Endothelial cell of umbilical vein (primary cell): ENCODE results near the gene PLB1. TPM values are rescaled to one million over a fixed set of nuclear protein-coding genes. Genes with fewer than 3 reads are reported as not detected.

Experiments
- BruUV-seq: library from RNA; stranded (reverse); fragments of 400-500 nt; replicated peaks from 2 replicates; lab custom pipeline; 2021; lab: Mats Ljungman, UMichigan
- CTCF ChIA-PET: fragments of 300-600, 350-600 bp; sonication (Branson Sonifier 250); formaldehyde crosslinking; loops from one replicate; lab custom pipeline; 2021; ENCODE audit warnings: antibody characterized with exemption, inconsistent platforms; lab: Charles Lee
- POLR2A ChIA-PET: fragments of 300-600, 350-600 bp; sonication (Branson Sonifier 250); formaldehyde crosslinking; loops from one replicate; lab custom pipeline; 2021; ENCODE audit warnings: antibody characterized with exemption, inconsistent platforms; lab: Charles Lee
- DNase-seq: peaks from one replicate; pipeline ENCODE4 v3.0.0-alpha.2; 2011; ENCODE audit warnings: low read depth, low spot score
- FAIRE-seq: peaks from 2 replicates; lab custom pipeline; 2011; peaks lifted over from hg19 to GRCh38; lab: Jason Lieb, UNC
- H2AFZ ChIP-seq: 2 replicates; pipeline ENCODE4 v1.6.0; 2012; ENCODE audit warnings: low read depth, low read length, control low read depth, inconsistent platforms
- H3K27ac ChIP-seq: 2 replicates; pipeline ENCODE4 v1.5.1; 2011; ENCODE audit warnings: low read depth, mild to moderate bottlenecking, control low read depth, low read length, moderate library complexity; ENCODE audit not compliant: insufficient read depth
- H3K27me3 ChIP-seq, 2 experiments: 2 replicates each; pipeline versions ENCODE4 v1.6.0 to v1.6.1; 2011; ENCODE audit warnings: low read length in 2 of 2, mixed read lengths in 1 of 2; ENCODE audit not compliant: control insufficient read depth in 2 of 2, insufficient read depth in 2 of 2
- H3K36me3 ChIP-seq, 2 experiments: 2 replicates in 1 of 2; 3 replicates in 1 of 2; pipeline ENCODE4 v1.5.1; 2011; ENCODE audit warnings: low read length in 2 of 2, mild to moderate bottlenecking in 1 of 2, moderate library complexity in 1 of 2; ENCODE audit not compliant: control insufficient read depth in 2 of 2, insufficient read depth in 2 of 2; ENCODE audit errors: extremely low read depth in 1 of 2
- H3K4me1 ChIP-seq: 3 replicates; pipeline ENCODE4 v1.5.1; 2011; ENCODE audit warnings: mild to moderate bottlenecking, low read length; ENCODE audit not compliant: control insufficient read depth, insufficient read depth; ENCODE audit errors: extremely low read depth
- H3K4me2 ChIP-seq: 2 replicates; pipeline ENCODE4 v1.6.1; 2011; ENCODE audit warnings: low read length, control low read depth, mixed read lengths; ENCODE audit not compliant: insufficient read depth
- H3K4me3 ChIP-seq, 3 experiments: fragments of 200-600 bp in 1 of 3; sonication (generic), shearing (Covaris generic) in 1 of 3; replicated peaks in 1 of 3; 2 replicates each; pipeline ENCODE4 v1.5.1; 2011 to 2016; ENCODE audit warnings: control low read depth in 3 of 3, low read length in 3 of 3, mild to moderate bottlenecking in 2 of 3, inconsistent platforms in 1 of 3, low read depth in 1 of 3, moderate library complexity in 1 of 3; ENCODE audit not compliant: insufficient read depth in 1 of 3
- H3K79me2 ChIP-seq: 2 replicates; pipeline ENCODE4 v1.6.0; 2012; ENCODE audit warnings: low read length, inconsistent platforms; ENCODE audit not compliant: control insufficient read depth, insufficient read depth
- H3K9ac ChIP-seq: replicated peaks from 2 replicates; pipeline ENCODE3; 2011; ENCODE audit warnings: low read length, control low read depth; ENCODE audit not compliant: insufficient read depth; ENCODE audit errors: extremely low read depth
- H3K9me1 ChIP-seq: replicated peaks from 3 replicates; pipeline ENCODE4 v1.6.0; 2011; ENCODE audit warnings: mild to moderate bottlenecking, low read length; ENCODE audit not compliant: control insufficient read depth, insufficient read depth; ENCODE audit errors: extremely low read depth
- H3K9me3 ChIP-seq: replicated peaks from 2 replicates; pipeline ENCODE4 v1.5.1; 2012; ENCODE audit warnings: low read length, inconsistent platforms; ENCODE audit not compliant: control insufficient read depth, insufficient read depth
- H4K20me1 ChIP-seq: replicated peaks from 2 replicates; pipeline ENCODE3; 2011; ENCODE audit warnings: mild to moderate bottlenecking, low read length; ENCODE audit not compliant: control insufficient read depth, insufficient read depth; ENCODE audit errors: extremely low read depth
- CTCF ChIP-seq, 2 donors: IDR thresholded peaks; 1 replicate in 1 of 2; 2 replicates in 1 of 2; pipeline ENCODE4 v1.5.1; 2011; ENCODE audit warnings: low read length in 2 of 2, mild to moderate bottlenecking in 2 of 2, moderate library complexity in 2 of 2, control low read depth in 1 of 2, inconsistent platforms in 1 of 2, low read depth in 1 of 2; ENCODE audit not compliant: insufficient read depth in 1 of 2; ENCODE audit errors: extremely low read depth in 1 of 2
- EZH2 ChIP-seq: IDR thresholded peaks from 2 replicates; pipeline ENCODE4 v1.6.1; 2012; ENCODE audit warnings: borderline replicate concordance, low read depth, mild to moderate bottlenecking, moderate library complexity, low read length, inconsistent platforms; ENCODE audit not compliant: severe bottlenecking
- FOS ChIP-seq: IDR thresholded peaks from 2 replicates; pipeline ENCODE4 v1.6.1; 2011; ENCODE audit warnings: mild to moderate bottlenecking, low read length, moderate library complexity, borderline replicate concordance; ENCODE audit not compliant: insufficient read depth
- GATA2 ChIP-seq: IDR thresholded peaks from 2 replicates; pipeline ENCODE4 v1.7.0; 2011; ENCODE audit warnings: low read depth, mild to moderate bottlenecking, moderate library complexity, mixed read lengths, low read length; ENCODE audit not compliant: insufficient read length, insufficient read depth
- JUN ChIP-seq: IDR thresholded peaks from 2 replicates; pipeline ENCODE4 v1.6.1; 2011; ENCODE audit warnings: borderline replicate concordance, low read depth; ENCODE audit not compliant: insufficient read length, insufficient read depth
- MYC ChIP-seq: IDR thresholded peaks from one replicate; pipeline ENCODE4 v1.6.1; 2011; ENCODE audit warnings: mild to moderate bottlenecking, low read depth, low read length
- POLR2A ChIP-seq: IDR thresholded peaks from 2 replicates; pipeline ENCODE4 v1.6.1; 2012; ENCODE audit warnings: low read depth, mild to moderate bottlenecking, control low read depth, low read length
- POLR2AphosphoS5 ChIP-seq: IDR thresholded peaks from 2 replicates; pipeline ENCODE4 v1.6.1; 2012; ENCODE audit warnings: low read depth, mild to moderate bottlenecking, control low read depth, low read length, moderate library complexity; ENCODE audit not compliant: insufficient read depth
- dilution Hi-C: fragments of 300-500 bp; cut with MboI; formaldehyde crosslinking; loops from one replicate; pipeline ENCODE4 v1.15.0; 2019; ENCODE audit warnings: low sequenced_read_pairs; ENCODE audit not compliant: extremely low pct_ligation_motif_present
- intact Hi-C: fragments of 100-400 bp; cut with micrococcal nuclease; formaldehyde crosslinking; loops from one replicate; pipeline ENCODE4 v1.10.0; 2022
- polyA plus RNA-seq, 4 experiments: library from polyadenylated mRNA; depleted of rRNA in 3 of 4; stranded (reverse) in 3 of 4; unstranded in 1 of 4; fragments of >200 nt; gene quantifications; 2 replicates each; pipeline versions ENCODE4 v1.2.1 to v1.2.3, GENCODE V29; 2011 to 2012; ENCODE audit warnings: missing spikeins in 1 of 4
- total RNA-seq: library from RNA; stranded (reverse); gene quantifications from 2 replicates; pipeline ENCODE4 v1.2.3, GENCODE V29; 2021

The PLB1 gene
- total and polyA plus RNA-seq, 2 donors (not counting 3 experiments of a cell fraction or from before 2014, with no cell fraction given) = 0.75 to 0.80 TPM

- Histone ChIP-seq H3K27ac (no peak overlapping the region), H3K4me3 (no peak overlapping the region), H3K9me1 (no peaks in the 10 kb centered on the region), H2AFZ (no peak overlapping the region), H3K9ac (no peak overlapping the region), H4K20me1 (no peaks in the 10 kb centered on the region), H3K79me2 (no peaks in the 10 kb centered on the region), H3K4me2 (no peak overlapping the region), H3K9me3 (no peaks in the 10 kb centered on the region), H3K36me3 (no peaks in the 10 kb centered on the region), H3K4me1 (no peaks in the 10 kb centered on the region), H3K27me3 (peaks cover 35 to 48% of the 10 kb centered on the region in 2 experiments)
- no peak for TF ChIP-seq GATA2
- no peak for TF ChIP-seq POLR2A
- no peak for TF ChIP-seq FOS
- TF ChIP-seq MYC = no peak
- TF ChIP-seq EZH2 = no peak
- no peak for TF ChIP-seq CTCF (IDR thresholded peaks at IDR 0.05; ENCODE audit: extremely low read depth in 1 of 2, insufficient read depth in 1 of 2, low read depth in 1 of 2, low read length in 2 of 2)
- TF ChIP-seq JUN = no peak
- no peak for TF ChIP-seq POLR2AphosphoS5
- dilution Hi-C loops = no loop called here
- CTCF ChIA-PET = no interaction called here
- intact Hi-C loops = no loop called here
- no TSS peak for BruUV-seq
- DNase-seq = no peak
- POLR2A ChIA-PET = no interaction called here
- no peak for FAIRE-seq
These were observed 17.2 kb downstream of the PLB1 start for GRCh38 chr2:28513097-28513496.
